ENCODE data around the gene PECR. TPM values are rescaled to one million over a fixed set of nuclear protein-coding genes. Genes with fewer than 3 reads are reported as not detected.
A peak's percentile ranks its signal among the peaks of the same experiment; 100 is the strongest.

The PECR gene
- total RNA-seq, 1 experiment from 2014 or later: 15.3 TPM

DNA sequence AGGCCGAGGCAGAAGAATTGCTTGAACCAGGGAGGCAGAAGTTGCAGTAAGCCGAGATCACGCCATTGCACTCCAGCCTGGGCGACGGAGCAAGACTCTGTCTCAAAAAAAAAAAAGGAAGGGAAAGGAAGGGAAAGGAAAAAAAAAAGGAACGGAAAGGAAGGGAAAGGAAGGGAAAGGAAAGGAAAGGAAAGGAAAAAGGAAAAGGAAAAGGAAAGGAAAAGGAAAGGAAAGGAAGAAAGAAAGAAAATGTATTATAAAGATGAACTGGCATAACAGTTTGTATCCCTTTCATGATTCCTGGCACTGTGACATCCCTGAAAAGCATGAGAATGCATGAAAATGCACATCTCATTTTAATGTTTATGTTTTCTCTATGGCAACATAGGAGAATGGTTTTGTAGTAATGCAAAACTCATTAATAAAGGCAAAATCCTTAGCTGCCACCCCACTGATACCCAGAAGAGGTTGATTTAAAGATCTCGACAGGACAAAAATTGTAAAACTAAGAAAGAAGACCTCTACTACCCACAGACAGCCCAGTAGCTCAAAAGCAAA, 56.8 kb downstream of the PECR start:
- no peaks in the 10 kb centered on the region for H3K79me1 ChIP-seq (ENCODE audit: insufficient read depth, low read depth, low read length, poor library complexity, severe bottlenecking)
- H3K9ac ChIP-seq (ENCODE audit: extremely low read depth, insufficient read length, low read length): no peak overlapping the region
- no peak overlapping the region for H3K27ac ChIP-seq (ENCODE audit: insufficient read length, low read depth, low read length)
- Mint-ChIP-seq H3K27ac (no peak overlapping the region), H3K4me3 (no peak overlapping the region), H3K4me1 (0 out of 4 replicates have a peak, but pooled peaks cover 0 to 2% of the 10 kb centered on the region in 2 experiments), H3K9me3 (no peaks in the 10 kb centered on the region), H3K27me3 (ENCODE audit: low read depth) (no peaks in the 10 kb centered on the region), H3K36me3 (ENCODE audit: insufficient read depth in 1 of 3, low read depth in 3 of 3) (peaks cover 5 to 9% (median 7%) of the 10 kb centered on the region in 3 experiments; a peak in 5 of 7 replicates)
- H3K79me2 ChIP-seq (ENCODE audit: insufficient read depth, low read length): no peaks in the 10 kb centered on the region
- H3K56ac ChIP-seq (ENCODE audit: insufficient read length, low read depth, low read length): no peak overlapping the region
- no peak overlapping the region for H2AFZ ChIP-seq (ENCODE audit: low read length)
- no peak overlapping the region for H2BK12ac ChIP-seq (ENCODE audit: insufficient read length, low read depth, low read length)
- H4K8ac ChIP-seq (replicated peaks; ENCODE audit: insufficient read length, low read depth, low read length): no peak overlapping the region
- H2BK120ac ChIP-seq (ENCODE audit: low read depth, low read length, poor library complexity, severe bottlenecking): no peak overlapping the region
- no peak overlapping the region for H2BK15ac ChIP-seq (ENCODE audit: low read depth, low read length)
- no CpG with 5 or more reads among the region's 7 CpGs for WGBS (ENCODE audit: extremely low coverage, insufficient read length, low lambda C conversion rate)
- no peak for DNase-seq
- no peaks in the 10 kb centered on the region for H3K23me2 ChIP-seq (ENCODE audit: insufficient read length, low read depth, low read length, poor library complexity, severe bottlenecking)
- no peak overlapping the region for H3K14ac ChIP-seq (ENCODE audit: insufficient read depth, low read length)
- no peak overlapping the region for H3K23ac ChIP-seq (ENCODE audit: insufficient read length, low read depth, low read length)
- no peaks in the 10 kb centered on the region for H3K27me3 ChIP-seq (ENCODE audit: insufficient read depth, low read length)
- peak overlapping the region; percentile 69 for H4K91ac ChIP-seq (ENCODE audit: insufficient read length, low read depth, low read length)
- no peaks in the 10 kb centered on the region for H3K4me1 ChIP-seq (ENCODE audit: insufficient read depth, low read length)
- H3K18ac ChIP-seq (ENCODE audit: insufficient read length, low read depth, low read length): no peak overlapping the region
- H3K4ac ChIP-seq (ENCODE audit: low read depth, low read length): no peak overlapping the region
- no peaks in the 10 kb centered on the region for H4K20me1 ChIP-seq (ENCODE audit: control insufficient read depth, insufficient read depth, insufficient read length)
- no peak overlapping the region for H2AK5ac ChIP-seq (ENCODE audit: insufficient read length, low read length)
- TF ChIP-seq CTCF (conservative IDR thresholded peaks at IDR 0.05): no peak
- no peak overlapping the region for H3K4me2 ChIP-seq (ENCODE audit: insufficient read depth, insufficient read length, low read length)
- H3K9me3 ChIP-seq (ENCODE audit: control insufficient read depth, low read depth, low read length): no peaks in the 10 kb centered on the region
- no peak overlapping the region for H2BK5ac ChIP-seq (ENCODE audit: insufficient read length, low read length)
- no peak overlapping the region for H4K5ac ChIP-seq (ENCODE audit: insufficient read length, low read depth, low read length)
- H2BK20ac ChIP-seq (ENCODE audit: low read depth, low read length, poor library complexity, severe bottlenecking): no peak overlapping the region
- H3T11ph ChIP-seq (ENCODE audit: low read length): no peak overlapping the region

Data from H9 (cell line).